ENCODE results near the gene DENND2C.

The DENND2C gene

GRCh38 chr1:114690148-114690547 is 20.3 kb upstream of the DENND2C start:
- no peak for DNase-seq (ENCODE audit: low spot score)
- no peak for TF ChIP-seq CTCF (conservative IDR thresholded peaks at IDR 0.05; ENCODE audit: low read depth)
- H3K27ac ChIP-seq = no peak overlapping the region
- ChIA-PET CTCF (no interaction called here), POLR2A (ENCODE audit: low non-redundant PET) (no interaction called here)

DNA sequence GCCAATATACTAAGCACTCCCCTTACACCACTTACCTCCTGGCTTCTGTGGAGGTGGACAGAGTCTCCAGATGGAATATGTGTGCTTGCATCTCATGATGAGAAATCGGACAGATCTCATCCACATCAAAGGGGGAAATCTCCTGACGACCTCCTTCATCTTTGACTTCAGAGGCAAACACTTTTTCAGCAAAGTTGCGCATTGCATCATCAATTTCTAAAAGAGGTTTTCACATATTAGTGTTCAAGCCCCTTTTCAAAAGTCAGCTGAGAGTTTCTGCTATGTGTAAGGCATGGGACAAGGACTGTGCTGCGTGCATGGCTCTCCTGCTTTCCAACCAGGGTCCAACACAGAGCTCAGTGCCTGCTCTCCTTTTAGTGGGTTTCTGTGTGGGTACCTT is 18.7 kb upstream of the DENND2C start:
- no peak for DNase-seq (ENCODE audit: low spot score)
- CTCF ChIA-PET = no interaction called here
- TF ChIP-seq CTCF (conservative IDR thresholded peaks at IDR 0.05; ENCODE audit: low read depth) = no peak
- H3K27ac ChIP-seq = no peak overlapping the region
- POLR2A ChIA-PET (ENCODE audit: low non-redundant PET) = no interaction called here

- POLR2A ChIA-PET (ENCODE audit: low non-redundant PET) = no interaction called here
- CTCF ChIA-PET = no interaction called here
- no peak for TF ChIP-seq CTCF (conservative IDR thresholded peaks at IDR 0.05; ENCODE audit: low read depth)
- H3K27ac ChIP-seq = no peak overlapping the region
- DNase-seq (ENCODE audit: low spot score) = no peak
Observed at GRCh38 chr1:114685851-114686250, 16.0 kb upstream of the DENND2C start.

GRCh38 chr1:114677691-114678090 is 7.8 kb upstream of the DENND2C start:
- no peak overlapping the region for H3K27ac ChIP-seq
- no peak for TF ChIP-seq CTCF (conservative IDR thresholded peaks at IDR 0.05; ENCODE audit: low read depth)
- CTCF ChIA-PET = interaction anchor here (0.5 kb wide), 1 partner anchor 120 kb away, joined by 4 read pairs; no protein-coding TSS in a partner anchor
- POLR2A ChIA-PET (ENCODE audit: low non-redundant PET) = no interaction called here
- no peak for DNase-seq (ENCODE audit: low spot score)

DNA sequence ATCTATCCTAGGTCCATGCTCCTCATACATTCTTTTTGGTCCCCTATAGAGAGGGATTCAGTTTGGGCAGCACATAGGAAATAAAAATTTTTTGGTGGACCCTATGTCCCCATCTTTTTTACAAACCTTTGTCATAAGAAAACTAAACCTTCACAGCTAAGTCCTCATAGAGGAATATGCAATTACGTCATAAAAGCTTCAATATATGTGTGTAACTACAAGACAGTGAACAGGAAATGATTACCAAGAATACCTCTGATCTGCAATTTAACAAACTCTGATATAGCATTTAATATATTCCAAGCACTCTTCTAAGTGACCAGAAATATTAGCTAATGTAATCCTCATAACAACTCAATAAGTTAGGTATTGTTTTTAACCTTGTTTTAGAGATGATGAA is 6.3 kb upstream of the DENND2C start:
- POLR2A ChIA-PET (ENCODE audit: low non-redundant PET) = no interaction called here
- no peak for DNase-seq (ENCODE audit: low spot score)
- CTCF ChIA-PET = interaction anchor here (0.6 kb wide), 1 partner anchor 40 kb away, joined by 3 read pairs; no protein-coding TSS in a partner anchor
- TF ChIP-seq CTCF (conservative IDR thresholded peaks at IDR 0.05; ENCODE audit: low read depth) = no peak
- H3K27ac ChIP-seq = no peak overlapping the region

DNA sequence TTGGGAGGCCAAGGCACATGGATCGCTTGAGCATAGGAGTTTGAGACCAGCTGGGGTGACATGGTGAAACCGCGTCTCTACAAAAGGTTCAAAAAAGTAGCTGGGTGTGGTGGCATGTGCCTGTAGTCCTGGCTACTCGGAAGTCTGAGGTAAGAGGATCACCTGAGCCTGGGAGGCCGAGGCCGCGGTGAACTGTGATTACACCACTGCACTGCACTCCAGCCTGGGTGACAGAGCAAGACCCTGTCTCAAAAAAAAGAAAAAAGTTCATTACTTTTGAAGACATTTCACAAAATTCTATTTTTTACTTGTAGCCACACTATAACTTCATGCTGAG is 2.1 kb upstream of the DENND2C start:
- no peak for DNase-seq (ENCODE audit: low spot score)
- CTCF ChIA-PET = interaction anchor here (0.6 to 1.1 kb wide), 4 partner anchors 12 to 325 kb away, joined by 3 read pairs; no protein-coding TSS in a partner anchor
- H3K27ac ChIP-seq = no peak overlapping the region
- POLR2A ChIA-PET (ENCODE audit: low non-redundant PET) = no interaction called here
- no peak for TF ChIP-seq CTCF (conservative IDR thresholded peaks at IDR 0.05; ENCODE audit: low read depth)

Measured in RWPE1 (cell line).